Neutrophil (primary cell): ENCODE results near the gene NAA40.

ENCODE experiments used
- H3K27ac ChIP-seq: fragments of 200-600 bp; sonication (generic); 2 replicates; pipeline ENCODE4 v1.5.1; 2016; ENCODE audit warnings: mild to moderate bottlenecking, moderate library complexity
- H3K27me3 ChIP-seq: fragments of 200-600 bp; sonication (generic); 2 replicates; pipeline ENCODE4 v1.6.0; 2016; ENCODE audit warnings: mild to moderate bottlenecking
- H3K36me3 ChIP-seq: fragments of 200-600 bp; sonication (generic); 2 replicates; pipeline ENCODE4 v1.5.1; 2017
- H3K4me1 ChIP-seq, 2 experiments: fragments of 200-600 bp in 1 of 2; sonication (generic) in 1 of 2; 1 replicate in 1 of 2; 2 replicates in 1 of 2; pipeline versions ENCODE4 v1.5.1 to v1.6.1; 2013 to 2016; ENCODE audit warnings: low read depth in 1 of 2, low read length in 1 of 2, mild to moderate bottlenecking in 1 of 2, moderate library complexity in 1 of 2; ENCODE audit not compliant: control insufficient read depth in 1 of 2, insufficient read depth in 1 of 2
- H3K4me3 ChIP-seq, 2 experiments: fragments of 200-600 bp in 1 of 2; sonication (generic) in 1 of 2; 1 replicate in 1 of 2; 2 replicates in 1 of 2; pipeline ENCODE4 v1.5.1; 2013 to 2016; ENCODE audit warnings: low read depth in 1 of 2, low read length in 1 of 2, mild to moderate bottlenecking in 1 of 2, moderate library complexity in 1 of 2
- H3K9me3 ChIP-seq: fragments of 200-600 bp; sonication (generic); 2 replicates; pipeline ENCODE4 v1.5.1; 2016
- TF ChIP-seq, protein P1 (sequence below): fragments of 200-600 bp; sonication (generic); IDR thresholded peaks from 2 replicates; pipeline ENCODE4 v1.5.1; 2016; ENCODE audit warnings: antibody characterized with exemption

NAA40 gene

DNA sequence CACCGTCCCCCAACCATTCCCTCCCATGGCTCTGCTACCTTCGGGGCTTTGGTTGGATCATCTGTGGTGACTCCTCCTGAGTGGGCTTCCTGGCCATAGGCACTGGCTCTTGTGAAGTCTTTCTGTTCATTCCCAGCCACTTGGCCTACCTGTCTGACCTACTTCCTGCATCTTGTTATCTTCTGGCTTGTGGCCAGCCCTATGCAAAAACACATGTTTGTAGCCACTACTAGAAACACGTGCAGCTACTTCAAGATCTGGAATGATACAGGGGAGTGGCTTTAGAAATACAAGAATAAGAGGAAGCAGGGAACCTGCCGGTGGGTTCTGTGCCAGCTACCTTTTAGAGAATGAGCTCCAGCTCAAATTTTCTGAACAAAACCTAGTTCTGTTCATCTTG, 42.7 kb upstream of the NAA40 start:
- no peak overlapping the region for H3K4me3 ChIP-seq
- H3K9me3 ChIP-seq = no peaks in the 10 kb centered on the region
- TF ChIP-seq, protein P1, sequence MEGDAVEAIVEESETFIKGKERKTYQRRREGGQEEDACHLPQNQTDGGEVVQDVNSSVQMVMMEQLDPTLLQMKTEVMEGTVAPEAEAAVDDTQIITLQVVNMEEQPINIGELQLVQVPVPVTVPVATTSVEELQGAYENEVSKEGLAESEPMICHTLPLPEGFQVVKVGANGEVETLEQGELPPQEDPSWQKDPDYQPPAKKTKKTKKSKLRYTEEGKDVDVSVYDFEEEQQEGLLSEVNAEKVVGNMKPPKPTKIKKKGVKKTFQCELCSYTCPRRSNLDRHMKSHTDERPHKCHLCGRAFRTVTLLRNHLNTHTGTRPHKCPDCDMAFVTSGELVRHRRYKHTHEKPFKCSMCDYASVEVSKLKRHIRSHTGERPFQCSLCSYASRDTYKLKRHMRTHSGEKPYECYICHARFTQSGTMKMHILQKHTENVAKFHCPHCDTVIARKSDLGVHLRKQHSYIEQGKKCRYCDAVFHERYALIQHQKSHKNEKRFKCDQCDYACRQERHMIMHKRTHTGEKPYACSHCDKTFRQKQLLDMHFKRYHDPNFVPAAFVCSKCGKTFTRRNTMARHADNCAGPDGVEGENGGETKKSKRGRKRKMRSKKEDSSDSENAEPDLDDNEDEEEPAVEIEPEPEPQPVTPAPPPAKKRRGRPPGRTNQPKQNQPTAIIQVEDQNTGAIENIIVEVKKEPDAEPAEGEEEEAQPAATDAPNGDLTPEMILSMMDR = no peak
- peaks cover 78% of the 10 kb centered on the region for H3K36me3 ChIP-seq
- no peaks in the 10 kb centered on the region for H3K27me3 ChIP-seq
- no peak overlapping the region for H3K27ac ChIP-seq
- peaks cover 15 to 16% of the 10 kb centered on the region in 2 experiments for H3K4me1 ChIP-seq

DNA sequence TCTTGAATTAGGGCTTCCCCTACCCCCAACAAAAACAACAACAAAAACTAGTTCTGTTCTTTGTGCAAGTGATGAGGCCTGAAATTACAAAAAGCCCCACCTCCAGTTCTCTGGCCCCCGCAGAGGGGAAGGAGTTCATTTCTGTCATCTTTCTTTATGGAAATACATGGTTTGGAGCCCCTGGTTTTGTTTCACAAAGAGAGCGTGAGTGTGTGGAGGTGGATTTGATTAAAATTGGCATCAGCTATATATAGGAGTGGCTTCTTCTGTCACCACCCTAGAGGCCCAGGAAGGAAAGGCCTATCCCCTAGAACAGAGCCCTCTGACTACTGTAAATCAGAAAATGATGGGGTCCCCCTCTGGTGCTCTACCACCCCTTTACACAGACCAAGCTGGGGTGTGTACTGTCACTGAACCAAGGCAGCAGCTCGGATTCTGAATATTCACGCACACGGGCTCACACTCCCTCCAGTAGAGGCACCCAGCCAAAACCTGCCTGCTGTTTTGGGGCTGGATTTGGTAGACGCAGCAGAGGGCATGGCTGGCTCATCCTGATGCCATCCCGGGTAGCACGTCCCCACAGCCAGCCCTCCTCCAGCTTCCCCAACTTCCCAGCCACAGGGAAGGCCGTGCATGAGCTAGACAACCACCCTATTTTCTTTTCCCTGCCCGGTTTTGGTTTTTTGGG, 41.2 kb upstream of the NAA40 start:
- TF ChIP-seq, protein P1 = no peak
- H3K27ac ChIP-seq = peak overlapping the region; percentile 28
- H3K36me3 ChIP-seq = peaks cover 88% of the 10 kb centered on the region

DNA sequence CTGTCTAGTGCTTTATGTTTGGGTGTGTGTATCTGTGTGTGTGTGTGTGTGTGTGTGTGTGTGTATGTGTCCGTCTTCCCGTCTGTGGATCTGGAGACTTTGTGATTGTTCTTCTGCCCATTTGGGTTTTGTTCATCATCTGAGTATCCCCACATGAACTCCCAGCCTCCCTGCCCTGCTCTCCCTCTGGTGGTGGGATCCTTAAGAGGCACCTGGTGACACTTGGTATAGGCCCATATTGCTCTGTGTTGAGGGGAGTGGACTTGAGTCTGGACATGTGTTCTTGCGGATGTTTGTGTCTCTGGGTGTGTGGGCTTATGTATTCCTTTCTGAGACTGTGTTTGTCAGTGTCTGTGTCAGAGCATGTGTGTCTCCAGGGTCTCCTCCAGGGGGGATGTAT, 37.1 kb upstream of the NAA40 start:
- Histone ChIP-seq H3K27ac (no peak overlapping the region), H3K27me3 (no peaks in the 10 kb centered on the region), H3K4me3 (no peak overlapping the region), H3K36me3 (peaks cover 100% of the 10 kb centered on the region), H3K4me1 (no peaks in the 10 kb centered on the region), H3K9me3 (no peaks in the 10 kb centered on the region)
- TF ChIP-seq, protein P1 = no peak

More for the DNA sequence above, 41.2 kb upstream of the NAA40 start:
- Histone ChIP-seq H3K27me3 (no peaks in the 10 kb centered on the region), H3K4me3 (no peak overlapping the region), H3K9me3 (no peaks in the 10 kb centered on the region), H3K4me1 (peaks cover 0 to 3% of the 10 kb centered on the region in 2 experiments)

DNA sequence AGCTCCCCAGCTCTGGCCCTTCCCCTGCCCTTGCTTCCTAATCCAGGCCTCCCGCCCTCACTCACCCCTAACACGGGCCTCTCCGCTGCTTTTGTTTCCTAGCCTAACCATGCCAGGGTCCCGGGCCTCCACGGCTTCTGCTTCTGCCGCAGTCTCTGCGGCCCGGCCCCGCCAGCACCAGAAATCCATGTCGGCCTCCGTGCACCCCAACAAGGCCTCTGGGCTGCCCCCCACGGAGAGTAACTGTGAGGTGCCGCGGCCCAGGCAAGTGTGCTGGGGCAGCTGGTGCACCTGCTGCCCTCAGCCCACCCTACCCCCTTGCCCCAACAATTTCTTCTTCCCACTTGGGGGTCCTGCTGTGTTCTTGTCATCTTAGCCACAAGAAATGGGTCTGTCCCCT, 34.9 kb upstream of the NAA40 start:
- peaks cover 0 to 4% of the 10 kb centered on the region in 2 experiments for H3K4me1 ChIP-seq
- no peak overlapping the region for H3K4me3 ChIP-seq
- peaks cover 100% of the 10 kb centered on the region for H3K36me3 ChIP-seq
- H3K27me3 ChIP-seq = no peaks in the 10 kb centered on the region
- H3K9me3 ChIP-seq = no peaks in the 10 kb centered on the region
- TF ChIP-seq, protein P1 = no peak
- H3K27ac ChIP-seq = no peak overlapping the region

DNA sequence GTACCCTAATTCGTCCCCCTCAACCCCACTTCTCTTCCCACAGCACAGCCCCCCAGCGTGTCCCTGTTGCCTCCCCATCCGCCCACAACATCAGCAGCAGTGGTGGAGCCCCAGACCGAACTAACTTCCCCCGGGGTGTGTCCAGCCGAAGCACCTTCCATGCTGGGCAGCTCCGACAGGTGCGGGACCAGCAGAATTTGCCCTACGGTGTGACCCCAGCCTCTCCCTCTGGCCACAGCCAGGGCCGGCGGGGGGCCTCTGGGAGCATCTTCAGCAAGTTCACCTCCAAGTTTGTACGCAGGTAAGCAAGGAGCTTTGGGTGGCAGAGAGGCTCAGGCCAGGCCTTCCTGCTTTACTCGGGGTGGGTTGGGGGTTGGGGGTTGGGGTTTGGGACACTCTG, 34.1 kb upstream of the NAA40 start:
- H3K4me3 ChIP-seq = no peak overlapping the region
- TF ChIP-seq, protein P1 = no peak

More for the DNA sequence above, 34.1 kb upstream of the NAA40 start:
- no peak overlapping the region for H3K27ac ChIP-seq
- peaks cover 100% of the 10 kb centered on the region for H3K36me3 ChIP-seq
- H3K27me3 ChIP-seq = no peaks in the 10 kb centered on the region
- H3K9me3 ChIP-seq = no peaks in the 10 kb centered on the region
- peaks cover 0 to 4% of the 10 kb centered on the region in 2 experiments for H3K4me1 ChIP-seq
